ENCODE data around the gene GADD45GIP1.

GADD45GIP1 gene

GRCh38 chr19:12945479-12946091 lies 11.4 kb downstream of the GADD45GIP1 start, which contains the start of gene RAD23A:
RAD23A (plus strand) TSS chr19:12945862; CDS start chr19:12945949, 87 bp downstream.
- Histone ChIP-seq H3K9me3 (ENCODE audit: insufficient read depth, low read depth, low read length) (no peaks in the 10 kb centered on the region), H3K9ac (ENCODE audit: low read depth, low read length) (peak within 1 kb of the TSS; percentile 93), H3K27me3 (ENCODE audit: insufficient read depth, low read length) (no peaks in the 10 kb centered on the region), H3K4me3 (ENCODE audit: low read length) (peak within 1 kb of the TSS; percentile 92), H3K36me3 (ENCODE audit: insufficient read depth, low read depth, low read length) (peaks cover 80% of the 10 kb centered on the region), H3K4me1 (ENCODE audit: insufficient read depth, low read length) (no peaks in the 10 kb centered on the region; the same call in 1 of the 2 replicates), H3K27ac (ENCODE audit: low read length) (peak within 1 kb of the TSS; percentile 26)

GRCh38 chr19:12944104-12944674 lies 12.8 kb downstream of the GADD45GIP1 start:
- Histone ChIP-seq H3K27ac (ENCODE audit: low read length) (no peak overlapping the region), H3K36me3 (ENCODE audit: insufficient read depth, low read depth, low read length) (peaks cover 80% of the 10 kb centered on the region), H3K27me3 (ENCODE audit: insufficient read depth, low read length) (no peaks in the 10 kb centered on the region), H3K9me3 (ENCODE audit: insufficient read depth, low read depth, low read length) (no peaks in the 10 kb centered on the region), H3K9ac (ENCODE audit: low read depth, low read length) (no peak overlapping the region), H3K4me3 (ENCODE audit: low read length) (no peak overlapping the region), H3K4me1 (ENCODE audit: insufficient read depth, low read length) (peaks cover 4% of the 10 kb centered on the region; the same call in 1 of the 2 replicates)

- H3K9ac ChIP-seq (ENCODE audit: low read depth, low read length): no peak overlapping the region
- H3K9me3 ChIP-seq (ENCODE audit: insufficient read depth, low read depth, low read length): no peaks in the 10 kb centered on the region
- no peak overlapping the region for H3K27ac ChIP-seq (ENCODE audit: low read length)
- H3K27me3 ChIP-seq (ENCODE audit: insufficient read depth, low read length): no peaks in the 10 kb centered on the region
- H3K36me3 ChIP-seq (ENCODE audit: insufficient read depth, low read depth, low read length): peaks cover 80% of the 10 kb centered on the region
- H3K4me1 ChIP-seq (ENCODE audit: insufficient read depth, low read length): peaks cover 4% of the 10 kb centered on the region; the same call in 1 of the 2 replicates
- H3K4me3 ChIP-seq (ENCODE audit: low read length): no peak overlapping the region
Observed at GRCh38 chr19:12943437-12944044, 13.5 kb downstream of the GADD45GIP1 start.

- no peaks in the 10 kb centered on the region for H3K9me3 ChIP-seq (ENCODE audit: insufficient read depth, low read depth, low read length)
- H3K4me3 ChIP-seq (ENCODE audit: low read length): peak overlapping the region; percentile 100
- H3K4me1 ChIP-seq (ENCODE audit: insufficient read depth, low read length): peaks cover 9% of the 10 kb centered on the region; the same call in 1 of the 2 replicates
- H3K9ac ChIP-seq (ENCODE audit: low read depth, low read length): no peak overlapping the region
- peaks cover 66% of the 10 kb centered on the region for H3K36me3 ChIP-seq (ENCODE audit: insufficient read depth, low read depth, low read length)
- no peaks in the 10 kb centered on the region for H3K27me3 ChIP-seq (ENCODE audit: insufficient read depth, low read length)
- no peak overlapping the region for H3K27ac ChIP-seq (ENCODE audit: low read length)
Observed at GRCh38 chr19:12940897-12941296, 16.1 kb downstream of the GADD45GIP1 start.

- Histone ChIP-seq H3K27me3 (ENCODE audit: insufficient read depth, low read length) (no peaks in the 10 kb centered on the region), H3K4me3 (ENCODE audit: low read length) (peak overlapping the region; percentile 100), H3K4me1 (ENCODE audit: insufficient read depth, low read length) (peaks cover 9% of the 10 kb centered on the region; the same call in 1 of the 2 replicates), H3K36me3 (ENCODE audit: insufficient read depth, low read depth, low read length) (peaks cover 64% of the 10 kb centered on the region), H3K27ac (ENCODE audit: low read length) (no peak overlapping the region), H3K9me3 (ENCODE audit: insufficient read depth, low read depth, low read length) (no peaks in the 10 kb centered on the region), H3K9ac (ENCODE audit: low read depth, low read length) (peak overlapping the region; percentile 98; the same call in 1 of the 2 replicates)
Observed at GRCh38 chr19:12939975-12940423, 17.0 kb downstream of the GADD45GIP1 start.

GRCh38 chr19:12938779-12939601 lies 18.0 kb downstream of the GADD45GIP1 start:
- Histone ChIP-seq H3K27ac (ENCODE audit: low read length) (peak overlapping the region; percentile 67), H3K27me3 (ENCODE audit: insufficient read depth, low read length) (no peaks in the 10 kb centered on the region), H3K36me3 (ENCODE audit: insufficient read depth, low read depth, low read length) (peaks cover 54% of the 10 kb centered on the region), H3K4me3 (ENCODE audit: low read length) (peak overlapping the region; percentile 100), H3K4me1 (ENCODE audit: insufficient read depth, low read length) (peaks cover 9% of the 10 kb centered on the region; the same call in 1 of the 2 replicates), H3K9ac (ENCODE audit: low read depth, low read length) (peak overlapping the region; percentile 98), H3K9me3 (ENCODE audit: insufficient read depth, low read depth, low read length) (no peaks in the 10 kb centered on the region)

- Histone ChIP-seq H3K4me3 (ENCODE audit: low read length) (peak within 1 kb of the TSS; percentile 100), H3K4me1 (ENCODE audit: insufficient read depth, low read length) (peaks cover 9% of the 10 kb centered on the region; the same call in 1 of the 2 replicates), H3K36me3 (ENCODE audit: insufficient read depth, low read depth, low read length) (peaks cover 46% of the 10 kb centered on the region)
Observed at GRCh38 chr19:12937927-12938778, 18.9 kb downstream of the GADD45GIP1 start, which contains the start of gene CALR. CALR (plus strand) TSS chr19:12938609; CDS start chr19:12938680, 71 bp downstream.

GRCh38 chr19:12937093-12937926 lies 19.7 kb downstream of the GADD45GIP1 start:
- peaks cover 37% of the 10 kb centered on the region for H3K36me3 ChIP-seq (ENCODE audit: insufficient read depth, low read depth, low read length)
- H3K27ac ChIP-seq (ENCODE audit: low read length): peak overlapping the region; percentile 91
- peaks cover 9% of the 10 kb centered on the region; the same call in 1 of the 2 replicates for H3K4me1 ChIP-seq (ENCODE audit: insufficient read depth, low read length)
- H3K9me3 ChIP-seq (ENCODE audit: insufficient read depth, low read depth, low read length): no peaks in the 10 kb centered on the region
- peak overlapping the region; percentile 100 for H3K4me3 ChIP-seq (ENCODE audit: low read length)
- peak overlapping the region; percentile 84; the same call in 1 of the 2 replicates for H3K9ac ChIP-seq (ENCODE audit: low read depth, low read length)
- no peaks in the 10 kb centered on the region for H3K27me3 ChIP-seq (ENCODE audit: insufficient read depth, low read length)

More at GRCh38 chr19:12937927-12938778, 18.9 kb downstream of the GADD45GIP1 start, which contains the start of gene CALR:
- peak within 1 kb of the TSS; percentile 98 for H3K9ac ChIP-seq (ENCODE audit: low read depth, low read length)
- peak within 1 kb of the TSS; percentile 91 for H3K27ac ChIP-seq (ENCODE audit: low read length)
- no peaks in the 10 kb centered on the region for H3K27me3 ChIP-seq (ENCODE audit: insufficient read depth, low read length)
- H3K9me3 ChIP-seq (ENCODE audit: insufficient read depth, low read depth, low read length): no peaks in the 10 kb centered on the region

GRCh38 chr19:12936582-12936981 lies 20.4 kb downstream of the GADD45GIP1 start:
- peak overlapping the region; percentile 67 for H3K27ac ChIP-seq (ENCODE audit: low read length)
- H3K36me3 ChIP-seq (ENCODE audit: insufficient read depth, low read depth, low read length): peaks cover 31% of the 10 kb centered on the region
- peaks cover 9% of the 10 kb centered on the region; the same call in 1 of the 2 replicates for H3K4me1 ChIP-seq (ENCODE audit: insufficient read depth, low read length)
- no peaks in the 10 kb centered on the region for H3K9me3 ChIP-seq (ENCODE audit: insufficient read depth, low read depth, low read length)
- H3K9ac ChIP-seq (ENCODE audit: low read depth, low read length): peak overlapping the region; percentile 33; the same call in 1 of the 2 replicates
- no peaks in the 10 kb centered on the region for H3K27me3 ChIP-seq (ENCODE audit: insufficient read depth, low read length)
- H3K4me3 ChIP-seq (ENCODE audit: low read length): no peak overlapping the region

- peaks cover 7% of the 10 kb centered on the region; the same call in 1 of the 2 replicates for H3K4me1 ChIP-seq (ENCODE audit: insufficient read depth, low read length)
- no peak overlapping the region for H3K4me3 ChIP-seq (ENCODE audit: low read length)
- H3K36me3 ChIP-seq (ENCODE audit: insufficient read depth, low read depth, low read length): peaks cover 28% of the 10 kb centered on the region
- no peak overlapping the region for H3K27ac ChIP-seq (ENCODE audit: low read length)
- no peak overlapping the region for H3K9ac ChIP-seq (ENCODE audit: low read depth, low read length)
- no peaks in the 10 kb centered on the region for H3K9me3 ChIP-seq (ENCODE audit: insufficient read depth, low read depth, low read length)
- H3K27me3 ChIP-seq (ENCODE audit: insufficient read depth, low read length): no peaks in the 10 kb centered on the region
Observed at GRCh38 chr19:12935071-12935470, 22.0 kb downstream of the GADD45GIP1 start.

Measured in iPS-20b (cell line).